BE2C (cell line): Measurements from ENCODE around the gene FAM53B.

ENCODE experiments used
- DNase-seq: peaks from one replicate; pipeline ENCODE4 v3.0.0-alpha.2; 2020
- H3K27me3 ChIP-seq: fragments of 250-450 bp; sonication (Bioruptor Pico); 2 replicates; pipeline ENCODE4 v1.5.1; 2020; ENCODE audit warnings: mild to moderate bottlenecking
- H3K36me3 ChIP-seq: fragments of 250-450 bp; sonication (Bioruptor Pico); 2 replicates; pipeline ENCODE4 v1.5.1; 2020; ENCODE audit warnings: mild to moderate bottlenecking
- H3K4me1 ChIP-seq: fragments of 250-450 bp; sonication (Bioruptor Pico); 2 replicates; pipeline ENCODE4 v1.5.1; 2020
- H3K4me3 ChIP-seq: 2 replicates; pipeline ENCODE4 v1.5.1; 2011; ENCODE audit warnings: low read depth, low read length
- H3K9me3 ChIP-seq: fragments of 250-450 bp; sonication (Bioruptor Pico); 2 replicates; pipeline ENCODE4 v1.5.1; 2020
- CTCF ChIP-seq: IDR thresholded peaks from 2 replicates; pipeline ENCODE4 v1.5.1; 2012; ENCODE audit warnings: mild to moderate bottlenecking, low read depth, low read length

FAM53B gene

GRCh38 chr10:124624006-124624405, 120.2 kb downstream of the FAM53B start:
- Histone ChIP-seq H3K27me3 (no peaks in the 10 kb centered on the region), H3K4me1 (no peaks in the 10 kb centered on the region), H3K36me3 (peaks cover 3% of the 10 kb centered on the region; the same call in 1 of the 2 replicates), H3K9me3 (no peaks in the 10 kb centered on the region), H3K4me3 (no peak overlapping the region)
- no peak for TF ChIP-seq CTCF
- DNase-seq: no peak

- Histone ChIP-seq H3K36me3 (peaks cover 3% of the 10 kb centered on the region; the same call in 1 of the 2 replicates), H3K4me1 (no peaks in the 10 kb centered on the region), H3K4me3 (no peak overlapping the region), H3K9me3 (no peaks in the 10 kb centered on the region), H3K27me3 (no peaks in the 10 kb centered on the region)
- TF ChIP-seq CTCF: no peak
- DNase-seq: no peak
Measured at GRCh38 chr10:124622866-124623536, 121.2 kb downstream of the FAM53B start.

DNA sequence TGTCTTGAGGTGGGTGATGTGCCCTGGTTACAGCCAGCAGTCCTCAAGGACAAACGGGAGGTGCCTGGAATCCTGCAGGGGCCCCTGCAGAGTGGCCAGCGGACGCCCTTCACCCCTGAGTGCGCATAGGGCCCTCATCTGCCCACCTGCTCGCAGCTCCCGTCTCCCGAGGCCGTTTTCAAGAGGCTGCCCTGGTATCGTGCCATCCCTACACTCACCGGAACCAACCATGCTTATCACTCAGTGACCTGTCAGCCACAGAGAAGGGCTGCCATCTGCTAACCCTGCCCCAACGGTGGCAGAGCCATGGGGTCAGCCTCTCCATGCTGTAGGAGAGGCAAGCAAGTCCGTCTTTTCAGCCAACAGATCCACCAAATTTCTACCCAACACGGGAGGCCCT, 122.0 kb downstream of the FAM53B start:
- no peaks in the 10 kb centered on the region for H3K4me1 ChIP-seq
- DNase-seq: no peak
- TF ChIP-seq CTCF: no peak
- no peak overlapping the region for H3K4me3 ChIP-seq
- H3K36me3 ChIP-seq: peaks cover 3% of the 10 kb centered on the region
- H3K27me3 ChIP-seq: no peaks in the 10 kb centered on the region
- no peaks in the 10 kb centered on the region for H3K9me3 ChIP-seq

DNA sequence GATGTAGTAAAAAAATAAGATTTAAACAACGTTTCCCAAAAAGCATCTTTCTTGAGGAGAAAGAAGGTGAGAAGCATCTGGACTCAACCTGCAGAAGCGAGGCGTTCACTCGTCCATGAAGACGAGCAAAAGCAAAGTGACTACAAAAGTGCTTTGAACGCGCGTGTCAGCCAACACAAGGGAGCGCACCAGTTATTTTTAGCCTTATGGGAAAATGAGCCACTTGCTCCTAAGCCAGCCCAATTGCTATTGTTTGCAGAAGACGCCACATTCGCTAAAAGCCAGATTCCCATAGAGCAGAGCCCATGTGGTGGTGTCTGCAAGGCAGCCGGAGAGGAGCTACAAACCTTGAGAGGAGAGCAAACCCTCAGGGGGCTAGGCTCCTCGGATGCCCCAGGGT, 122.5 kb downstream of the FAM53B start:
- Histone ChIP-seq H3K36me3 (peaks cover 5% of the 10 kb centered on the region), H3K4me3 (no peak overlapping the region), H3K27me3 (no peaks in the 10 kb centered on the region), H3K4me1 (no peaks in the 10 kb centered on the region), H3K9me3 (no peaks in the 10 kb centered on the region)
- DNase-seq: no peak
- no peak for TF ChIP-seq CTCF

DNA sequence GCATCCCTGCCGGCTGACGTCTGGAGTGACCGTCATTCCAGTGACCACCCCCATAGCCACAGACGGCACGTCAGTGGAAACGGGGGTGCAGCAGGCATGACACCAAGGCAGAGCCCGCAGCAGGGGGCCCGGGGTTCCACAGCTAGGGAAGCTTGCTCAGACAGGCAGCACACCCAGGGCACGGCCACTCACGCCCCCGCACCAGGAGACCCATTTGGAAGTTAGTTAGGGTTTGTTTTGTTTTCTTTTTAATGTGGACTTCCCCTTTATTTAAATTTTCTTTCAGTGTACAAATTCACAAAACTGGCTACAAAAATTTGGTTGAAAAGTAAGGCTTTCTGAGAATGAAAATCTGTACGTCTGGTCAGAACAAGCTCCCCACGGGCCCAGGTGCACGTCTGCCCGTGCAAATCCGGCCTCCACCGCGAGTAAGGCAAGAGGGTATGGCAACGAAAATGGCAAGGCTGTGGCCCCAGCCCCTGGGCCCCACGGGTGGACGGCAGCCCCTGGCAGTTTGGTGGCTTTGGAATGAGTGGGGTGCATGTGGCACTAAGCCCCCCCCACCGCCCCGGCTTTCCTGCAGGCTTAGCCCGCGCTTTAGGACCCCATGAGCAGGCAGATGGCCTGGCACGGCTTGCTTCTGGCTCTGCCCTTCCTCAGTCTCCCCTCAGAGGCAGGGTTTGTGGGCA, 124.2 kb downstream of the FAM53B start:
- TF ChIP-seq CTCF: no peak
- Histone ChIP-seq H3K27me3 (no peaks in the 10 kb centered on the region), H3K4me3 (no peak overlapping the region), H3K4me1 (no peaks in the 10 kb centered on the region), H3K36me3 (peaks cover 5% of the 10 kb centered on the region), H3K9me3 (no peaks in the 10 kb centered on the region)
- no peak for DNase-seq

- peaks cover 5% of the 10 kb centered on the region for H3K36me3 ChIP-seq
Measured at GRCh38 chr10:124619195-124619594, 125.0 kb downstream of the FAM53B start.

More at GRCh38 chr10:124619195-124619594, 125.0 kb downstream of the FAM53B start:
- Histone ChIP-seq H3K4me1 (no peaks in the 10 kb centered on the region), H3K4me3 (no peak overlapping the region), H3K9me3 (no peaks in the 10 kb centered on the region), H3K27me3 (no peaks in the 10 kb centered on the region)
- no peak for DNase-seq
- TF ChIP-seq CTCF: no peak
